ENCODE results near the gene GNAS.

DNA sequence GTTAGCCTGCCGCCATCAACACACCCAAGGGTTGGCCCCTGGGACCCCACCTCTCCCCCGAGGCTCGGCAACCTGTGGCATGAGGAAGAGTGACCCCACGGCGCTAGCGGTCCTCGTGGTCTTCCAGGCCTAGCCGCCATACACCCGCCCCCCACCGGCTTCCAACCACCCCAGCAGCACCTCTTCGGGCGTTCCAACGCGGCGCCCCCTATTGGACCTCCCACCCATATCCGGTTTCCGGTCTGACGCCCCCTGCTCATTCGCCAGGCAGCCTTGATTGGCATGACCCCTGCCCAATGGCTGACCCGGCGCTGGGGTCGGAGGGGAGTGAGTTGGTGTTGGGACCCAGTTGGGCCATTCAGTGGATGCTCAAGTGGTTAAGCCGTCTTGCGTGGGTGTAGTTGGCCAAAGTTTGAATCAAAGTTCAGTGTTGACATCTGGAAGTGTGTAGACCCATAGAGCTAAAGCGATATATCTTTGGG is 1.8 kb upstream of the GNAS start, which contains the start of gene GNAS-AS1:
- TF ChIP-seq CTCF (conservative IDR thresholded peaks at IDR 0.05) (no peak), ZFX (IDR thresholded peaks at IDR 0.05) (no peak)

Data from C4-2B (cell line).